Endothelial cell of umbilical vein (primary cell): ENCODE data around the gene IL1R1. TPM values are rescaled to one million over a fixed set of nuclear protein-coding genes. Genes with fewer than 3 reads are reported as not detected.

Source experiments
- BruUV-seq: library from RNA; stranded (reverse); fragments of 400-500 nt; replicated peaks from 2 replicates; lab custom pipeline; 2021; lab: Mats Ljungman, UMichigan
- CTCF ChIA-PET: fragments of 300-600, 350-600 bp; sonication (Branson Sonifier 250); formaldehyde crosslinking; loops from one replicate; lab custom pipeline; 2021; ENCODE audit warnings: antibody characterized with exemption, inconsistent platforms; lab: Charles Lee
- POLR2A ChIA-PET: fragments of 300-600, 350-600 bp; sonication (Branson Sonifier 250); formaldehyde crosslinking; loops from one replicate; lab custom pipeline; 2021; ENCODE audit warnings: antibody characterized with exemption, inconsistent platforms; lab: Charles Lee
- DNase-seq: peaks from one replicate; pipeline ENCODE4 v3.0.0-alpha.2; 2011; ENCODE audit warnings: low read depth, low spot score
- FAIRE-seq: peaks from 2 replicates; lab custom pipeline; 2011; peaks lifted over from hg19 to GRCh38; lab: Jason Lieb, UNC
- H2AFZ ChIP-seq: 2 replicates; pipeline ENCODE4 v1.6.0; 2012; ENCODE audit warnings: low read depth, low read length, control low read depth, inconsistent platforms
- H3K27ac ChIP-seq: 2 replicates; pipeline ENCODE4 v1.5.1; 2011; ENCODE audit warnings: low read depth, mild to moderate bottlenecking, control low read depth, low read length, moderate library complexity; ENCODE audit not compliant: insufficient read depth
- H3K27me3 ChIP-seq, 2 experiments: 2 replicates each; pipeline versions ENCODE4 v1.6.0 to v1.6.1; 2011; ENCODE audit warnings: low read length in 2 of 2, mixed read lengths in 1 of 2; ENCODE audit not compliant: control insufficient read depth in 2 of 2, insufficient read depth in 2 of 2
- H3K36me3 ChIP-seq, 2 experiments: 2 replicates in 1 of 2; 3 replicates in 1 of 2; pipeline ENCODE4 v1.5.1; 2011; ENCODE audit warnings: low read length in 2 of 2, mild to moderate bottlenecking in 1 of 2, moderate library complexity in 1 of 2; ENCODE audit not compliant: control insufficient read depth in 2 of 2, insufficient read depth in 2 of 2; ENCODE audit errors: extremely low read depth in 1 of 2
- H3K4me1 ChIP-seq: 3 replicates; pipeline ENCODE4 v1.5.1; 2011; ENCODE audit warnings: mild to moderate bottlenecking, low read length; ENCODE audit not compliant: control insufficient read depth, insufficient read depth; ENCODE audit errors: extremely low read depth
- H3K4me2 ChIP-seq: 2 replicates; pipeline ENCODE4 v1.6.1; 2011; ENCODE audit warnings: low read length, control low read depth, mixed read lengths; ENCODE audit not compliant: insufficient read depth
- H3K4me3 ChIP-seq, 3 experiments: fragments of 200-600 bp in 1 of 3; sonication (generic), shearing (Covaris generic) in 1 of 3; replicated peaks in 1 of 3; 2 replicates each; pipeline ENCODE4 v1.5.1; 2011 to 2016; ENCODE audit warnings: control low read depth in 3 of 3, low read length in 3 of 3, mild to moderate bottlenecking in 2 of 3, inconsistent platforms in 1 of 3, low read depth in 1 of 3, moderate library complexity in 1 of 3; ENCODE audit not compliant: insufficient read depth in 1 of 3
- H3K79me2 ChIP-seq: 2 replicates; pipeline ENCODE4 v1.6.0; 2012; ENCODE audit warnings: low read length, inconsistent platforms; ENCODE audit not compliant: control insufficient read depth, insufficient read depth
- H3K9ac ChIP-seq: replicated peaks from 2 replicates; pipeline ENCODE3; 2011; ENCODE audit warnings: low read length, control low read depth; ENCODE audit not compliant: insufficient read depth; ENCODE audit errors: extremely low read depth
- H3K9me1 ChIP-seq: replicated peaks from 3 replicates; pipeline ENCODE4 v1.6.0; 2011; ENCODE audit warnings: mild to moderate bottlenecking, low read length; ENCODE audit not compliant: control insufficient read depth, insufficient read depth; ENCODE audit errors: extremely low read depth
- H3K9me3 ChIP-seq: replicated peaks from 2 replicates; pipeline ENCODE4 v1.5.1; 2012; ENCODE audit warnings: low read length, inconsistent platforms; ENCODE audit not compliant: control insufficient read depth, insufficient read depth
- H4K20me1 ChIP-seq: replicated peaks from 2 replicates; pipeline ENCODE3; 2011; ENCODE audit warnings: mild to moderate bottlenecking, low read length; ENCODE audit not compliant: control insufficient read depth, insufficient read depth; ENCODE audit errors: extremely low read depth
- CTCF ChIP-seq, 2 donors: IDR thresholded peaks; 1 replicate in 1 of 2; 2 replicates in 1 of 2; pipeline ENCODE4 v1.5.1; 2011; ENCODE audit warnings: low read length in 2 of 2, mild to moderate bottlenecking in 2 of 2, moderate library complexity in 2 of 2, control low read depth in 1 of 2, inconsistent platforms in 1 of 2, low read depth in 1 of 2; ENCODE audit not compliant: insufficient read depth in 1 of 2; ENCODE audit errors: extremely low read depth in 1 of 2
- EZH2 ChIP-seq: IDR thresholded peaks from 2 replicates; pipeline ENCODE4 v1.6.1; 2012; ENCODE audit warnings: borderline replicate concordance, low read depth, mild to moderate bottlenecking, moderate library complexity, low read length, inconsistent platforms; ENCODE audit not compliant: severe bottlenecking
- FOS ChIP-seq: IDR thresholded peaks from 2 replicates; pipeline ENCODE4 v1.6.1; 2011; ENCODE audit warnings: mild to moderate bottlenecking, low read length, moderate library complexity, borderline replicate concordance; ENCODE audit not compliant: insufficient read depth
- GATA2 ChIP-seq: IDR thresholded peaks from 2 replicates; pipeline ENCODE4 v1.7.0; 2011; ENCODE audit warnings: low read depth, mild to moderate bottlenecking, moderate library complexity, mixed read lengths, low read length; ENCODE audit not compliant: insufficient read length, insufficient read depth
- JUN ChIP-seq: IDR thresholded peaks from 2 replicates; pipeline ENCODE4 v1.6.1; 2011; ENCODE audit warnings: borderline replicate concordance, low read depth; ENCODE audit not compliant: insufficient read length, insufficient read depth
- MYC ChIP-seq: IDR thresholded peaks from one replicate; pipeline ENCODE4 v1.6.1; 2011; ENCODE audit warnings: mild to moderate bottlenecking, low read depth, low read length
- POLR2A ChIP-seq: IDR thresholded peaks from 2 replicates; pipeline ENCODE4 v1.6.1; 2012; ENCODE audit warnings: low read depth, mild to moderate bottlenecking, control low read depth, low read length
- POLR2AphosphoS5 ChIP-seq: IDR thresholded peaks from 2 replicates; pipeline ENCODE4 v1.6.1; 2012; ENCODE audit warnings: low read depth, mild to moderate bottlenecking, control low read depth, low read length, moderate library complexity; ENCODE audit not compliant: insufficient read depth
- dilution Hi-C: fragments of 300-500 bp; cut with MboI; formaldehyde crosslinking; loops from one replicate; pipeline ENCODE4 v1.15.0; 2019; ENCODE audit warnings: low sequenced_read_pairs; ENCODE audit not compliant: extremely low pct_ligation_motif_present
- intact Hi-C: fragments of 100-400 bp; cut with micrococcal nuclease; formaldehyde crosslinking; loops from one replicate; pipeline ENCODE4 v1.10.0; 2022
- polyA plus RNA-seq, 4 experiments: library from polyadenylated mRNA; depleted of rRNA in 3 of 4; stranded (reverse) in 3 of 4; unstranded in 1 of 4; fragments of >200 nt; gene quantifications; 2 replicates each; pipeline versions ENCODE4 v1.2.1 to v1.2.3, GENCODE V29; 2011 to 2012; ENCODE audit warnings: missing spikeins in 1 of 4
- total RNA-seq: library from RNA; stranded (reverse); gene quantifications from 2 replicates; pipeline ENCODE4 v1.2.3, GENCODE V29; 2021
- TF ChIP-seq, protein P1 (sequence below): IDR thresholded peaks from 2 replicates; pipeline ENCODE4 v1.6.1; 2011; ENCODE audit not compliant: insufficient read depth, insufficient read length

The IL1R1 gene
- total and polyA plus RNA-seq, 2 donors (not counting 3 experiments of a cell fraction or from before 2014, with no cell fraction given) = 5.4 to 5.5 TPM

DNA sequence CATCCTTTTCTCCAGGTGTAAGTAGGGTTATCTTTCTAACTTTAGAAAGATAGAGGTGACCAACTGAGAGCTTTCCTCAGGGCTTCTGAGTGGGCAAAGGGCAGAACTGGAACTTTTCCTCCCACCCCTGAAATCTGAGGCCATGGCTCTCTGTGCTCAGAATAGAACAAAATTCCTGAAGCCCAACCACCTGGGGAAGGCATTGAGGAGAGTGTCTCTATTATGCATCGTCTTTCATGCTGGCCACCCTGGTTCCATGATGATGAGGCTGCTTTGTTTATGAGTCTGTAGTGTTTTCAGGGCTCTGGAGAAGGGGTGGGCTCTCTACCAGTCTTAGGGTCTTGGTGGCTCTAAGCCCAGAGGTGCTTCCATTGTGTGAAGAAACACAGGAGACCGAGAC, 30.7 kb upstream of the IL1R1 start:
- POLR2A ChIA-PET = no interaction called here
- H3K27me3 ChIP-seq = no peaks in the 10 kb centered on the region
- DNase-seq (no peak), FAIRE-seq (no peak)
- H3K36me3 ChIP-seq = no peaks in the 10 kb centered on the region
- H3K4me1 ChIP-seq = peaks cover 4% of the 10 kb centered on the region
- H3K9me3 ChIP-seq = no peaks in the 10 kb centered on the region
- H4K20me1 ChIP-seq = no peaks in the 10 kb centered on the region
- no peak overlapping the region for H3K4me2 ChIP-seq
- intact Hi-C loops (no loop called here), dilution Hi-C loops (no loop called here)
- no peak overlapping the region for H3K27ac ChIP-seq
- no peak overlapping the region for H2AFZ ChIP-seq
- H3K9ac ChIP-seq = no peak overlapping the region
- CTCF ChIA-PET = no interaction called here
- TF ChIP-seq MYC = no peak
- H3K9me1 ChIP-seq = no peaks in the 10 kb centered on the region
- no peak overlapping the region for H3K4me3 ChIP-seq
- no peaks in the 10 kb centered on the region for H3K79me2 ChIP-seq
- no TSS peak for BruUV-seq

GRCh38 chr2:102112271-102112670, 30.3 kb upstream of the IL1R1 start:
- no peaks in the 10 kb centered on the region for H3K36me3 ChIP-seq
- no peak overlapping the region for H2AFZ ChIP-seq
- dilution Hi-C loops = no loop called here
- ChIA-PET CTCF (no interaction called here), POLR2A (no interaction called here)
- no peak overlapping the region for H3K4me2 ChIP-seq
- DNase-seq (no peak), FAIRE-seq (no peak)
- no peak overlapping the region for H3K27ac ChIP-seq
- no peak overlapping the region for H3K9ac ChIP-seq
- no peaks in the 10 kb centered on the region for H3K9me3 ChIP-seq
- H4K20me1 ChIP-seq = no peaks in the 10 kb centered on the region
- no peaks in the 10 kb centered on the region for H3K27me3 ChIP-seq
- H3K4me3 ChIP-seq = no peak overlapping the region
- peaks cover 4% of the 10 kb centered on the region for H3K4me1 ChIP-seq
- no peaks in the 10 kb centered on the region for H3K9me1 ChIP-seq
- intact Hi-C loops = no loop called here
- no peaks in the 10 kb centered on the region for H3K79me2 ChIP-seq
- no peak for TF ChIP-seq MYC
- TF ChIP-seq CTCF (IDR thresholded peaks at IDR 0.05; ENCODE audit: extremely low read depth in 1 of 2, insufficient read depth in 1 of 2, low read depth in 1 of 2, low read length in 2 of 2) = no peak
- TF ChIP-seq, protein P1, sequence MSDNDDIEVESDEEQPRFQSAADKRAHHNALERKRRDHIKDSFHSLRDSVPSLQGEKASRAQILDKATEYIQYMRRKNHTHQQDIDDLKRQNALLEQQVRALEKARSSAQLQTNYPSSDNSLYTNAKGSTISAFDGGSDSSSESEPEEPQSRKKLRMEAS = no peak
- TF ChIP-seq EZH2 = no peak
- no peak for TF ChIP-seq GATA2
- no peak for TF ChIP-seq FOS
- no peak for TF ChIP-seq JUN
- TF ChIP-seq POLR2A = no peak
- no peak for TF ChIP-seq POLR2AphosphoS5
- no TSS peak for BruUV-seq
